HG03432 (cell line): ENCODE data around the gene ATP6V1B1.
"Not testable (repeated sequence)": the region's sequence is repeated elsewhere in the genome, so short reads cannot be mapped to it uniquely, and the experiment has no call there.

Source experiments
- ATAC-seq: cut with Tn5 transposase; IDR thresholded peaks from one replicate; pipeline ENCODE4 v1.9.1; 2021; ENCODE audit warnings: mild to moderate bottlenecking, moderate library complexity; ENCODE audit not compliant: unreplicated experiment

Gene ATP6V1B1

GRCh38 chr2:70987386-70987785, 51.7 kb downstream of the ATP6V1B1 start:
- ATAC-seq, result no peak

- ATAC-seq, result no peak
These were observed 52.5 kb downstream of the ATP6V1B1 start for GRCh38 chr2:70988151-70988550.

DNA sequence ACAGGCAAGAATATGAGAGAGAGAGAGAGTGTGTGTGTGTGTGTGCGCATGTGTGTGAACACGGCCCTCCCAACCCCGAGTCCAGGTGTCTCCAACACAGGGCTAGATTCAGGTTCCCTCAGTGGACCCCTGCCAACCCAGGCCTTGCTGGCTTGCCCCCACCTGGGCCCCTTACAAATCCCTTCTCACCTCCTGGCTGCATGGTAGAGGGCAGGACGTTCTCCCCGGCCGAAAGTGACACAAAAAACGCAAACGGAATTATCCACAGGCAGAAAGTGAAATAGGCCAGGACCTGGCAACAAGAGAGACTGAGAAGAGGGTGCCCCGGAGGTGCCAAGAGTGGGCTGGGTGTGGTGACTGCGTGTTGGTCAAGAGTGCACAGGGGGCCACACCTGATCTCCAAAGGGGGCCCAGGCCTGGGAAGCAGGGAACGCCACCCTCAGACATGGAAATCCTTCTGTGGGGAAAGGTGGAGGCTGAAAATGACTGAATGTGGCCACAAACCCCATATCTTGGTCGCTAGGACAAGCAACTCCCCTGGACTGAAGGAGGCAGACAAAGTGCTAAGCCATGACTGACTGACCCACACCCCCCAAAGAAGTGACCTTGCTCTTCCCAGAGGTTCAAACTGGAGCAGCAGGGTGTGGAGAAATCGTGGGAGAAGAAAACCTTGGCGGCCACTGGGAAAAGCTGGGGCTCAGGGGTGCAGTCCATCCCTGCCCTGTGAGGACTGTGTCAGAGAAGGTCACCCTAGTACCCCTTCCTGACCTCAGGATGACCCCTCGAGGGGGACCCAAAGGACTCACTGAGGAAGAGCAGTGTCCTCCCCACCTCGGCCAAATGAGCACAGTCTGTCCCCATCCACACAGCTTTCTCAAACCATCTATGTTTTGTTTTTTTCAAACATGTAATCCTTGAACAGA, 53.3 kb downstream of the ATP6V1B1 start:
- no peak for ATAC-seq

DNA sequence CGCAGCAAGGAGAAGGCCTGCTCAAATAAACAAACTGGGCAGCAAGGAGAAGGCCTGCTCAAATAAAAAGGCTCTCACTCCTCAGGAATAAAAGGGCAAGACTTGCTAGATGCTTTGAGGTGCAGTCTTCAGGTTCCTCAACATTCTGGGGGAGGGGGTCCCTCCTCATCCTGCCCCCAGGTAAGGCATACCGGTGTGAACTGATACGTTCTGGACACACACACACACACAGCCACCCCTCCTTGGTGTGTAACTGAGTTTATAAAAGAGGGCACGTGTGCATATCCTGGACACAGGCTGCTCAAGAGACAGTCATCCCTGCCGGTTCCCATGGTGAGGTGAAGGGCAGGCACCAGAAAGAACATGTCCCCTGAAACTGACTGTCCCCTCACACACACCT, 54.5 kb downstream of the ATP6V1B1 start:
- ATAC-seq, result no peak

GRCh38 chr2:70991142-70991541, 55.4 kb downstream of the ATP6V1B1 start:
- no peak for ATAC-seq

GRCh38 chr2:70991742-70992141, 56.0 kb downstream of the ATP6V1B1 start:
- ATAC-seq, result no peak

DNA sequence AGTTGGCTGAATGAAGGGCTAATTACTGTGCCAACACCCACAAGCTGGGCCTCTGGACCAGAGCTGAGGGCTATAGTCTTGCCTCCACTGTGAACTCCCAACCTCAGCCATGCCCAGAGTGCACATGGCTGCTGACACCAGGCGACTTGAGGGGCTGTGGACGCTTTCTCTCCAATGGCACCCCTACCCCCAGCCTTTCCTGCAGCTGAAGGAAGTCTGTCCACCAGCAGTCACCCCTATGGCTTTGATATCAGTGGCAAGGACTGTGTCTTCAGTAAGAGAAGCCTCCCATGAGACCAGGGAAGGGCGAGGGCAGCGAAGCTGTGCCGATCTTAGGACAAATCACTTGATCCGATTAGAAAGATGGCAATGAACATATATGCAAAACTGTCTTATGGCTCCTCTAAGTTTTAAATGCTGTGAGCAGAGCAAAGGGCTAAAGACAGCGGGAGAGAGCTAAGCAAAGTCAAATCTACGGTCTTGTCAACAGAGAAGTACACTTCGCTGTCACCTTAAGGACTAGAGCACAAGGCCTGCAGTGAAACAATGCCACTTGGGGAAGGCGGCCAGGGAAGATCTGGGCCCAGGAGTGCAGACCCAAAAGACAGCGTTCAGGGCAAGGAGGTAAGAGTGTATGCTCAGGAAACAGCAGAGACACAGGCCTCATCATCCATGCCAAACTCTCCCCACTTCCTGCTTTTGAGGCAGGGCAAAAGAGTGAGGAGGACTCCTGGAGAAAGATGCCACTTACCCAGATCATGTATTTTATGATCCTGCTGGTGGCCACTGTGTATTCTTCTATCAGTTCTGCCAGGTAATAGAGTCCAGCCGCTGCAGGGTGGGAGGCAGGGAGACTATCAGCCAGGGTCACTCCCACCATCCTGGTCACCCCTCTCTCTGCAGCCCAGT, 57.5 kb downstream of the ATP6V1B1 start:
- no peak for ATAC-seq

- ATAC-seq, result peak; percentile 33
These were observed 58.5 kb downstream of the ATP6V1B1 start for GRCh38 chr2:70994009-70994698.

GRCh38 chr2:70994699-70995425, 59.2 kb downstream of the ATP6V1B1 start, which contains the start of gene TEX261:
Gene TEX261, minus strand, starts transcription at chr2:70994873. Its CDS starts 116 bp downstream, at chr2:70994757.
- peak; percentile 98 for ATAC-seq

GRCh38 chr2:70995426-70995729, 59.7 kb downstream of the ATP6V1B1 start:
- peak; percentile 45 for ATAC-seq

DNA sequence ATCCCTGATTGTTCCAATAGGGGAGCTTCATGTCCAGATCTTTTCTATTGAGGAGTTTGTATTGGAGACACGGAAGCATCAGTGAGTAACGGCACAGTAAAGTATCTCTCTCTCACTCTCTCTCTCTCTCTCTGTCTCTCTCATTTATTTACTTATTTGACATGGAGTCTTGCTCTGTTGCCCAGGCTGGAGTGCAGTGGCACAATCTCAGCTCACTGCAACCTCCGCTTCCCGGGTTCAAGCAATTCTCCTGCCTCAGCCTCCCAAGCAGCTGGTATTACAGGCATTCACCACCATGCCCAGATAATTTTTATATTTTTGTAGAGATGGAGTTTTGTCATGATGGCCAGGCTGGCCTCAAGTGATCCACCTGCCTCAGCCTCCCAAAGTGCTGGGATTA, 63.2 kb downstream of the ATP6V1B1 start:
- not testable (repeated sequence) for ATAC-seq

DNA sequence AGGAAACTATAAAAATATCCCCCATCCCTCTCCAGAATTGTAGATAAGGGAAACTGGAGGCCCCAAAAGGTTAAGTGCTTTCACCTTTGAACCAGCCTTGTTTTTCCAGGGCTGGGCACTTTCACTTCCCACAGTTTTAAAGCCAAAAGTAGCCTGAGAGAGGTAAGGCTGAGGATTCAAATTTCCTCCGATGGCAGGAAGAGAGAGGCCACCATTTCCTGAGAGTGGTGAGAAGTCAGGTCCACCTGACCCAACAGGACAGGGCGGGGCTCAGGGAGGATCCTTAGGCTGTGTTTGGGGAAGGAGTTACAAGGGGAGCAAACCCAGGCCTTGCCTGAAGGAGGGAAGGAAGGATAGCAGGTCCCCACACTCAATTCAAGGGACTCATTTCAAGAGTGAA, 63.7 kb downstream of the ATP6V1B1 start:
- ATAC-seq, result no peak

GRCh38 chr2:70999931-71000330, 64.2 kb downstream of the ATP6V1B1 start:
- not testable (repeated sequence) for ATAC-seq

DNA sequence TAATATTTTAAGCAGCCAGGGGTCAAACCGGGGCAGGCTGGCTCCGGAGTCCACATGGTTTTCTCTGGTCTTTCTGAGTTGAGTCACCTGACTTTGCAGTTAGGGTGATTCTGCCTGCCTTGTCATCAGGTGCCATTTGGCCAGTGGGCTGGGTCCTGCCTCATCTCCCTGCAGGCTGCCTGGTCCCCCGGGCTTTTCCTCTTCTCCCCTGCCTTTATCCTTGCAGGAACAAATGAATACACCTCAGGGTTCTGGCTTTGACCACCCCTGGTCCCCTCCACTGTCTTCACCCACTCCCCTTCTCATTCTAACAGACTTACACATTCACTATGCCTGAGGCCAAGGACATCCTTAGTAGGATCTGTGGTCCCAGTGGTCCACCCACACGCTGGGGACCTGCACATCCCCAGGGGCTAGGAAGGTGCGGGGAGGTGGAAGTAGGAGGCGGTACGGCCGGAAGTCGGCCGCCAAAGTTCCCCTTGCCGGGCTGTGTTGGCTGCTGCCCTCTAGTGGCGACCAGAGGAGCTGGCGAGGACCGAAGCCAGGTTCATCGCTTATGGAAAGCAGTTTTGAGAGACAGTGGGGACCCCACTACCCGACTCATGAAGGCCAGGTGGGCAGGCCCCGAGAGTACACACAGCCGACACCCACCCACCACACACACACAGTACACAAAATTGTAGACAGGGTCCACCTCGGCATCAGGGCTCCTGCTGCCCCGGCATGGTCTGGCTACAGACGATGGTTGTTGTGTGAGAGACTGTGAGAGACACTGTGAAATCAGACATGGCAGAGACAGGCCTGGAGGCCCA, 65.3 kb downstream of the ATP6V1B1 start:
- ATAC-seq, result peak; percentile 97

DNA sequence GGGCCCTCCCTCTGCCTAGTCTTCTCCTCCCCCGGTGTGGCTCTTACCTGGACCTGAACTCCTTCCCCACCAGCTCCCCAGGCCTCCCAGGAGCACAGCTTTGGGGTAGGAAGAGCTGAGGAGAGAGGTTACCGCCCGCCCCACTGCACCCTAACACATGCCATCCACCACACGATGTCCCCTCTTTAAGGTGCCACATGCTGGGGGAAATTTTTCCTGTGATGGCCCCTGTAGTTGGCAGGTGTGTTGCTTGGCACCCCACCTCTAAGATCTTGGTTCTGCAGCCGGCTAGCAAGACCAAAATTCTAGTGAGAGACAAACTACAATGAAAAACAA, 65.9 kb downstream of the ATP6V1B1 start:
- ATAC-seq, result no peak

- no peak for ATAC-seq
These were observed 66.4 kb downstream of the ATP6V1B1 start for GRCh38 chr2:71001981-71002570.

DNA sequence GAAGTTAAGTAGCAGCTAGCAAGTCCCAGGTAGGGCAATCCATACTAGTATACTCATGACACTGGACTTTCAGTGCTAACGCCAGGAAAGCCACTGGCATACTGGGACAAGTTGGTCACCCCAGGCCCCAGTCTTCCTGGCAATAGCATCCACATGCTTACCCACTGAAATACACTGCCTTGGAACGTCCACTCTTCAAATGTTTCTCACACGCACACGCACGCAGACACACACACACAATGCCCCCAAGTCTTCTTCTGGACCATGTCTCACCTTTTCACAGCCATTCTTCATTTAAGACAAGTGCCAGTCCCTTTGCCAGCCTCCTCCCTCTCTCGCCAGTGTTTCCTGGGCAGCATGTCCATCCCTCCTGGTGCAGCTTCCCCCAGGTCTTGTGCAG, 67.7 kb downstream of the ATP6V1B1 start:
- ATAC-seq, result no peak

DNA sequence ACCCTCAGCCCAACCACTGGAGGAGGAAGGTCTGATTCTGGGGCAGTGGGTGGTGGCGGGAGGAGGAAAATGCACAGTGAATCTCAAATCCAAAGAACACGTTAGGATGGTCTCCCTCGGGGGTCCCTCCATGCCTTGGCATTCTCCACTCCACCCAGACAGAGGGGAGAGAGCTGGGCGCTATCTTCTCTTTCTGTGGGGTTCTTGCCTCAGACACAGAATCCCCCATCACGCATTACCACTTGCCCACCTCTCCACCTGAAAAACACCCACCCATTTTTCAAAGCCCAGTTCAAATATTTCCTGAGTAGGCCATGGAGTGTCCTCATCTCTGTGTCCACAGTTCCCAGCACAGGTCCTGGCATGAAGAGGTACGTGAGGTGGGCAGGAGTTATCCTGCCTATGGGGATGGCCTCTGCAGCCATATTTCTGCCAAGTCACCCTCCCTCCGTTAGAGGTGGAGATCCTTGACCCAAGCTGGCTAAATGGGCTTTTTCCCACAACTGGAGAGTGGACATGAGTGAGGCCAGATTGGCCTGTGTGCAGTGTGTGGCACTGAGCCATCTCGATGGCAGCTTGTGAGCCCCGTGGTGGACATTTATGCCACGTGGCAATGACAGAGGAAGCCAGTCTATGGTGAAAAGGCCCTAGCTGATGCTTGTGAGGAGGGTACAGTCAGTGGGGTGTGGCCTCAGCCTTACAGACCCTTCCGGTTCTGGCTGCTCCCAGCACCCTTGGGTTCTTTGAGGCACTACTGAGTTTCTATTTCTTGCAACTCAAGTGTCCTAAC, 68.5 kb downstream of the ATP6V1B1 start:
- no peak for ATAC-seq

DNA sequence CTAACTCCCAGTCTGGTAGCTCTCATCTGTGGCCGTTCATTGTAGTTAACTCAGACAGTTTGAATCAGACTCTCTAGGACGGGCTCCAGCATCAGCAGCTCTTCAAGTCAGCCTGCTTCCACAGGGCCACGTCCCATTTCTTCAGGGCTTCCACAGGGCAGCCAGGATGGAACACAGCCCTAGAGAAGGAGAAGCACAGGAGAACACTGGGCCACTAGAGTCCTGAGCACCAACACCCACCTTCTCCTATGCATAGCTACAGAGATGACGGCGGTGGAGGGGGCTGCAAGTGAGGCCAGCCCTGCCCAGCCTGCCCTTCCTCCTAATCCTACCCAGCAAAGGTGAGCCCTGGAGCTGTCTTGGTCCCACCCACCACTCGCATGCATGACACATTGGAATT, 69.2 kb downstream of the ATP6V1B1 start:
- no peak for ATAC-seq
